ENCODE results near the gene PIEZO1.

PIEZO1 gene

GRCh38 chr16:88763502-88764053 is 21.4 kb downstream of the PIEZO1 start:
- FAIRE-seq, result no peak
- TF ChIP-seq PAX5 (IDR thresholded peaks at IDR 0.05; ENCODE audit: insufficient read depth, low read length, severe bottlenecking), result no peak
- no peak for DNase-seq (ENCODE audit: insufficient read length, low spot score)

GRCh38 chr16:88762941-88763340 is 22.1 kb downstream of the PIEZO1 start:
- TF ChIP-seq SPI1 (IDR thresholded peaks at IDR 0.05; ENCODE audit: low read depth, low read length) (no peak), TAF1 (IDR thresholded peaks at IDR 0.05; ENCODE audit: low read depth, low read length) (no peak), POU2F2 (IDR thresholded peaks at IDR 0.05; ENCODE audit: low read depth, low read length) (no peak), POLR2AphosphoS5 (IDR thresholded peaks at IDR 0.05; ENCODE audit: low read depth, low read length) (no peak), PAX5 (IDR thresholded peaks at IDR 0.05; ENCODE audit: insufficient read depth, low read length, severe bottlenecking) (no peak), POLR2A (IDR thresholded peaks at IDR 0.05; ENCODE audit: low read depth, low read length) (no peak)
- DNase-seq (ENCODE audit: insufficient read length, low spot score) (no peak), FAIRE-seq (no peak)

GRCh38 chr16:88762258-88762870 is 22.7 kb downstream of the PIEZO1 start:
- FAIRE-seq, result no peak
- TF ChIP-seq SPI1 (IDR thresholded peaks at IDR 0.05; ENCODE audit: low read depth, low read length), result no peak
- TF ChIP-seq POLR2A (IDR thresholded peaks at IDR 0.05; ENCODE audit: low read depth, low read length), result no peak
- no peak for TF ChIP-seq TAF1 (IDR thresholded peaks at IDR 0.05; ENCODE audit: low read depth, low read length)
- TF ChIP-seq POU2F2 (IDR thresholded peaks at IDR 0.05; ENCODE audit: low read depth, low read length), result no peak
- no peak for TF ChIP-seq PAX5 (IDR thresholded peaks at IDR 0.05; ENCODE audit: insufficient read depth, low read length, severe bottlenecking)
- no peak for TF ChIP-seq POLR2AphosphoS5 (IDR thresholded peaks at IDR 0.05; ENCODE audit: low read depth, low read length)
- no peak for DNase-seq (ENCODE audit: insufficient read length, low spot score)

- TF ChIP-seq POLR2A (IDR thresholded peaks at IDR 0.05; ENCODE audit: low read depth, low read length), result no peak
- no peak for TF ChIP-seq POU2F2 (IDR thresholded peaks at IDR 0.05; ENCODE audit: low read depth, low read length)
- TF ChIP-seq POLR2AphosphoS5 (IDR thresholded peaks at IDR 0.05; ENCODE audit: low read depth, low read length), result no peak
- no peak for TF ChIP-seq TAF1 (IDR thresholded peaks at IDR 0.05; ENCODE audit: low read depth, low read length)
- no peak for TF ChIP-seq PAX5 (IDR thresholded peaks at IDR 0.05; ENCODE audit: insufficient read depth, low read length, severe bottlenecking)
- no peak for TF ChIP-seq SPI1 (IDR thresholded peaks at IDR 0.05; ENCODE audit: low read depth, low read length)
- DNase-seq (ENCODE audit: insufficient read length, low spot score) (no peak), FAIRE-seq (no peak)
Observed at GRCh38 chr16:88761830-88762229, 23.2 kb downstream of the PIEZO1 start.

- DNase-seq (ENCODE audit: insufficient read length, low spot score) (no peak), FAIRE-seq (no peak)
- TF ChIP-seq POLR2AphosphoS5 (IDR thresholded peaks at IDR 0.05; ENCODE audit: low read depth, low read length), result no peak
- TF ChIP-seq SPI1 (IDR thresholded peaks at IDR 0.05; ENCODE audit: low read depth, low read length), result no peak
- TF ChIP-seq POLR2A (IDR thresholded peaks at IDR 0.05; ENCODE audit: low read depth, low read length), result no peak
- no peak for TF ChIP-seq TAF1 (IDR thresholded peaks at IDR 0.05; ENCODE audit: low read depth, low read length)
- no peak for TF ChIP-seq PAX5 (IDR thresholded peaks at IDR 0.05; ENCODE audit: insufficient read depth, low read length, severe bottlenecking)
- TF ChIP-seq POU2F2 (IDR thresholded peaks at IDR 0.05; ENCODE audit: low read depth, low read length), result no peak
Observed at GRCh38 chr16:88761143-88761534, 23.9 kb downstream of the PIEZO1 start.

- FAIRE-seq (no peak), DNase-seq (ENCODE audit: insufficient read length, low spot score) (no peak)
- no peak for TF ChIP-seq POU2F2 (IDR thresholded peaks at IDR 0.05; ENCODE audit: low read depth, low read length)
- TF ChIP-seq POLR2A (IDR thresholded peaks at IDR 0.05; ENCODE audit: low read depth, low read length), result no peak
- TF ChIP-seq PAX5 (IDR thresholded peaks at IDR 0.05; ENCODE audit: insufficient read depth, low read length, severe bottlenecking), result no peak
- TF ChIP-seq TAF1 (IDR thresholded peaks at IDR 0.05; ENCODE audit: low read depth, low read length), result no peak
- TF ChIP-seq SPI1 (IDR thresholded peaks at IDR 0.05; ENCODE audit: low read depth, low read length), result no peak
- no peak for TF ChIP-seq POLR2AphosphoS5 (IDR thresholded peaks at IDR 0.05; ENCODE audit: low read depth, low read length)
Observed at GRCh38 chr16:88760424-88761142, 24.4 kb downstream of the PIEZO1 start.

- FAIRE-seq (no peak), DNase-seq (ENCODE audit: insufficient read length, low spot score) (no peak)
- no peak for TF ChIP-seq POU2F2 (IDR thresholded peaks at IDR 0.05; ENCODE audit: low read depth, low read length)
- no peak for TF ChIP-seq POLR2AphosphoS5 (IDR thresholded peaks at IDR 0.05; ENCODE audit: low read depth, low read length)
- no peak for TF ChIP-seq PAX5 (IDR thresholded peaks at IDR 0.05; ENCODE audit: insufficient read depth, low read length, severe bottlenecking)
- no peak for TF ChIP-seq TAF1 (IDR thresholded peaks at IDR 0.05; ENCODE audit: low read depth, low read length)
- TF ChIP-seq SPI1 (IDR thresholded peaks at IDR 0.05; ENCODE audit: low read depth, low read length), result no peak
- TF ChIP-seq POLR2A (IDR thresholded peaks at IDR 0.05; ENCODE audit: low read depth, low read length), result no peak
Observed at GRCh38 chr16:88759976-88760350, 25.1 kb downstream of the PIEZO1 start.

GRCh38 chr16:88759245-88759975 is 25.6 kb downstream of the PIEZO1 start:
- FAIRE-seq (no peak), DNase-seq (ENCODE audit: insufficient read length, low spot score) (no peak)
- TF ChIP-seq POLR2A (IDR thresholded peaks at IDR 0.05; ENCODE audit: low read depth, low read length), result no peak
- no peak for TF ChIP-seq PAX5 (IDR thresholded peaks at IDR 0.05; ENCODE audit: insufficient read depth, low read length, severe bottlenecking)
- no peak for TF ChIP-seq SPI1 (IDR thresholded peaks at IDR 0.05; ENCODE audit: low read depth, low read length)
- no peak for TF ChIP-seq POU2F2 (IDR thresholded peaks at IDR 0.05; ENCODE audit: low read depth, low read length)
- no peak for TF ChIP-seq TAF1 (IDR thresholded peaks at IDR 0.05; ENCODE audit: low read depth, low read length)
- TF ChIP-seq POLR2AphosphoS5 (IDR thresholded peaks at IDR 0.05; ENCODE audit: low read depth, low read length), result no peak

GRCh38 chr16:88758944-88759244 is 26.1 kb downstream of the PIEZO1 start:
- no peak for FAIRE-seq

More at GRCh38 chr16:88758944-88759244, 26.1 kb downstream of the PIEZO1 start:
- DNase-seq (ENCODE audit: insufficient read length, low spot score), result no peak
- TF ChIP-seq SPI1 (IDR thresholded peaks at IDR 0.05; ENCODE audit: low read depth, low read length), result no peak
- no peak for TF ChIP-seq PAX5 (IDR thresholded peaks at IDR 0.05; ENCODE audit: insufficient read depth, low read length, severe bottlenecking)
- no peak for TF ChIP-seq POU2F2 (IDR thresholded peaks at IDR 0.05; ENCODE audit: low read depth, low read length)
- TF ChIP-seq POLR2A (IDR thresholded peaks at IDR 0.05; ENCODE audit: low read depth, low read length), result no peak
- no peak for TF ChIP-seq TAF1 (IDR thresholded peaks at IDR 0.05; ENCODE audit: low read depth, low read length)
- no peak for TF ChIP-seq POLR2AphosphoS5 (IDR thresholded peaks at IDR 0.05; ENCODE audit: low read depth, low read length)
